SK-N-SH (cell line): Measurements from ENCODE around the gene ZC2HC1C. TPM values are rescaled to one million over a fixed set of nuclear protein-coding genes. Genes with fewer than 3 reads are reported as not detected.

Experiments used
- CTCF ChIA-PET: fragments of 300-600, 350-600 bp; formaldehyde crosslinking; extraction: SDS; loops from one replicate; lab custom pipeline; 2021; lab: Yijun Ruan, JAX
- POLR2A ChIA-PET: fragments of 350-600 bp; sonication (Branson Sonifier 250); formaldehyde crosslinking; extraction: SDS; loops from one replicate; lab custom pipeline; 2020; ENCODE audit warnings: antibody characterized with exemption, inconsistent platforms; lab: Yijun Ruan, JAX
- DNase-seq: peaks from one replicate; pipeline ENCODE4 v3.0.0; 2012
- H2AFZ ChIP-seq: fragments of 200-600 bp; sonication (generic); 2 replicates; pipeline ENCODE4 v1.8.1; 2016; ENCODE audit warnings: antibody characterized with exemption, mild to moderate bottlenecking, low read depth
- H3F3A ChIP-seq: fragments of 200-600 bp; sonication (generic); replicated peaks from 2 replicates; pipeline ENCODE3; 2016; ENCODE audit warnings: antibody characterized with exemption, mild to moderate bottlenecking; ENCODE audit not compliant: insufficient read depth
- H3K27ac ChIP-seq, 2 experiments: fragments of 200-500 bp in 1 of 2; fragments of 200-600 bp in 1 of 2; sonication (Bioruptor generic) in 1 of 2; sonication (generic), shearing (Covaris generic) in 1 of 2; 2 replicates each; pipeline versions ENCODE4 v1.5.1 to v1.6.1; 2014 to 2016; ENCODE audit warnings: low read depth in 2 of 2, inconsistent platforms in 1 of 2, low read length in 1 of 2, mild to moderate bottlenecking in 1 of 2, mixed read lengths in 1 of 2
- H3K27me3 ChIP-seq: fragments of 200-600 bp; sonication (generic), shearing (Covaris generic); 2 replicates; pipeline ENCODE4 v1.6.1; 2016; ENCODE audit warnings: mixed run types; ENCODE audit not compliant: insufficient read depth
- H3K36me3 ChIP-seq, 2 experiments: fragments of 200-500 bp in 1 of 2; fragments of 200-600 bp in 1 of 2; sonication (Bioruptor generic) in 1 of 2; sonication (generic) in 1 of 2; replicated peaks in 1 of 2; 2 replicates each; pipeline versions ENCODE3 to v1.5.1; 2014 to 2016; ENCODE audit warnings: low read length in 1 of 2, mild to moderate bottlenecking in 1 of 2; ENCODE audit not compliant: insufficient read depth in 2 of 2, control insufficient read depth in 1 of 2
- H3K4me1 ChIP-seq, 2 experiments: fragments of 200-500 bp in 1 of 2; fragments of 200-600 bp in 1 of 2; sonication (Bioruptor generic) in 1 of 2; sonication (generic), shearing (Covaris generic) in 1 of 2; 2 replicates each; pipeline versions ENCODE4 v1.5.1 to v1.6.1; 2014 to 2016; ENCODE audit warnings: low read depth in 1 of 2, low read length in 1 of 2, mixed run types in 1 of 2; ENCODE audit not compliant: insufficient read depth in 2 of 2, control insufficient read depth in 1 of 2
- H3K4me2 ChIP-seq: fragments of 200-600 bp; sonication (generic), shearing (Covaris generic); 2 replicates; pipeline ENCODE4 v1.6.1; 2017; ENCODE audit warnings: mixed run types
- H3K4me3 ChIP-seq, 2 experiments: fragments of 200-500 bp in 1 of 2; fragments of 200-600 bp in 1 of 2; sonication (Bioruptor generic) in 1 of 2; sonication (generic), shearing (Covaris generic) in 1 of 2; 2 replicates each; pipeline versions ENCODE4 v1.5.1 to v1.8.1; 2014 to 2016; ENCODE audit warnings: low read depth in 2 of 2, inconsistent platforms in 1 of 2, low read length in 1 of 2, mild to moderate bottlenecking in 1 of 2, mixed read lengths in 1 of 2, moderate library complexity in 1 of 2
- H3K79me2 ChIP-seq: fragments of 200-600 bp; sonication (generic); 2 replicates; pipeline ENCODE4 v1.8.1; 2017; ENCODE audit warnings: mild to moderate bottlenecking; ENCODE audit not compliant: insufficient read depth
- H3K9ac ChIP-seq: fragments of 200-600 bp; sonication (generic); 2 replicates; pipeline ENCODE4 v1.6.1; 2017; ENCODE audit warnings: mixed run types
- H3K9me2 ChIP-seq: fragments of 200-600 bp; sonication (generic); 2 replicates; pipeline ENCODE4 v1.6.1; 2017; ENCODE audit warnings: mixed run types
- H3K9me3 ChIP-seq: fragments of 200-600 bp; sonication (generic); 2 replicates; pipeline ENCODE4 v1.6.1; 2017; ENCODE audit warnings: mixed run types, mild to moderate bottlenecking, moderate library complexity
- H4K20me1 ChIP-seq: fragments of 200-600 bp; sonication (generic); 2 replicates; pipeline ENCODE4 v1.6.1; 2017; ENCODE audit warnings: mild to moderate bottlenecking, mixed run types; ENCODE audit not compliant: insufficient read depth
- ELF1 ChIP-seq: IDR thresholded peaks from 2 replicates; pipeline ENCODE4 v1.4.0; 2012
- FOXM1 ChIP-seq: IDR thresholded peaks from 2 replicates; pipeline ENCODE4 v1.4.0; 2012; ENCODE audit warnings: low read depth, mild to moderate bottlenecking
- MXI1 ChIP-seq: IDR thresholded peaks from 2 replicates; pipeline ENCODE4 v1.6.1; 2012; ENCODE audit warnings: mild to moderate bottlenecking, low read depth, low read length, improper control_type of control experiment
- NRF1 ChIP-seq: IDR thresholded peaks from 2 replicates; pipeline ENCODE4 v1.6.1; 2012; ENCODE audit warnings: low read depth, mild to moderate bottlenecking, low read length
- POLR2AphosphoS5 ChIP-seq: IDR thresholded peaks from 2 replicates; pipeline ENCODE4 v1.6.1; 2012; ENCODE audit warnings: low read depth, low read length
- RCOR1 ChIP-seq: fragments of 150-350 bp; IDR thresholded peaks from 2 replicates; pipeline ENCODE4 v1.6.1; 2017; ENCODE audit warnings: antibody characterized with exemption, low read length
- TAF1 ChIP-seq: IDR thresholded peaks from 2 replicates; pipeline ENCODE4 v1.6.1; 2012; ENCODE audit warnings: low read depth, mild to moderate bottlenecking, low read length, moderate library complexity, borderline replicate concordance
- TEAD4 ChIP-seq: IDR thresholded peaks from 2 replicates; pipeline ENCODE4 v1.4.0; 2012; ENCODE audit warnings: mild to moderate bottlenecking, borderline replicate concordance; ENCODE audit not compliant: insufficient read depth
- WGBS: methylation state at CpG from one replicate; pipeline ENCODE4 v1.1.6; 2017; ENCODE audit warnings: low lambda C conversion rate; 5-methylcytosine and 5-hydroxymethylcytosine counted together
- polyA plus RNA-seq, 3 experiments: library from polyadenylated mRNA; depleted of rRNA; stranded (reverse); fragments of >200 nt; gene quantifications; 2 replicates each; pipeline ENCODE4 v1.2.3, GENCODE V29; 2012
- TF ChIP-seq, protein P1 (sequence below): fragments of 150-350 bp; IDR thresholded peaks from 2 replicates; pipeline ENCODE4 v1.6.1; 2016; ENCODE audit warnings: mild to moderate bottlenecking, low read depth, low read length
- TF ChIP-seq, protein P2 (sequence below): fragments of 150-350 bp; IDR thresholded peaks from 2 replicates; pipeline ENCODE4 v1.6.1; 2017; ENCODE audit warnings: antibody characterized with exemption, low read length, low read depth, borderline replicate concordance
- TF ChIP-seq, protein P3 (sequence below): IDR thresholded peaks from 2 replicates; pipeline ENCODE4 v1.4.0; 2012; ENCODE audit warnings: low read depth, borderline replicate concordance
- TF ChIP-seq, protein P4 (sequence below): IDR thresholded peaks from 2 replicates; pipeline ENCODE4; 2012

Gene ZC2HC1C
- polyA plus RNA-seq, 1 of the 3 experiments (the other 2 are of a cell fraction), result 1.2 TPM

DNA sequence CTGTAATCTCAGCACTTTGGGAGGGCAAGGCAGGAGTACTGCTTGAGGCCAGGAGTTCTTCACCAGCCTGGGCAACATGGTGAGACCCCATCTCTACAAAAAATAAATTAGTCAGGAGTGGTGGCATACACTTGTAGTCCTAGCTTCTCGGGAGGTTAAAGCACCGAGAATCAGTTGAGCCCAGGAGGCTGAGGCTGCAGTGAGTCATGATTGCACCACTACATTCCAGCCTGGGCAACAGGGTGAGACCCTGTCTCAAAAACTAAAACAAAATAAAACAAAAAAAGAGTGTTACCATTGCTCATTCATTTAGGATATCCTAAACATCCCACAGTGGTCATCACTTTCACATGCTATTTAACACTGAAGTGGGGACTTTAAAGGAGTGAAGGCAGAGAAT is 49.6 kb downstream of the ZC2HC1C start:
- Histone ChIP-seq H3K27ac (no peak overlapping the region), H3K9me2 (no peaks in the 10 kb centered on the region), H3K27me3 (no peaks in the 10 kb centered on the region), H3K79me2 (no peaks in the 10 kb centered on the region), H3K4me3 (no peak overlapping the region), H3K4me2 (no peak overlapping the region), H3F3A (peaks cover 7% of the 10 kb centered on the region), H3K4me1 (no peaks in the 10 kb centered on the region), H3K36me3 (peaks cover 49 to 64% of the 10 kb centered on the region in 2 experiments), H3K9ac (no peak overlapping the region), H3K9me3 (no peaks in the 10 kb centered on the region), H2AFZ (no peak overlapping the region), H4K20me1 (no peaks in the 10 kb centered on the region)
- TF ChIP-seq, protein P1, sequence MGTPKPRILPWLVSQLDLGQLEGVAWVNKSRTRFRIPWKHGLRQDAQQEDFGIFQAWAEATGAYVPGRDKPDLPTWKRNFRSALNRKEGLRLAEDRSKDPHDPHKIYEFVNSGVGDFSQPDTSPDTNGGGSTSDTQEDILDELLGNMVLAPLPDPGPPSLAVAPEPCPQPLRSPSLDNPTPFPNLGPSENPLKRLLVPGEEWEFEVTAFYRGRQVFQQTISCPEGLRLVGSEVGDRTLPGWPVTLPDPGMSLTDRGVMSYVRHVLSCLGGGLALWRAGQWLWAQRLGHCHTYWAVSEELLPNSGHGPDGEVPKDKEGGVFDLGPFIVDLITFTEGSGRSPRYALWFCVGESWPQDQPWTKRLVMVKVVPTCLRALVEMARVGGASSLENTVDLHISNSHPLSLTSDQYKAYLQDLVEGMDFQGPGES, result no peak
- no peak for TF ChIP-seq NRF1
- no peak for TF ChIP-seq MXI1
- TF ChIP-seq TEAD4, result no peak
- no peak for TF ChIP-seq POLR2AphosphoS5
- TF ChIP-seq FOXM1, result no peak
- no peak for TF ChIP-seq RCOR1
- TF ChIP-seq, protein P2, sequence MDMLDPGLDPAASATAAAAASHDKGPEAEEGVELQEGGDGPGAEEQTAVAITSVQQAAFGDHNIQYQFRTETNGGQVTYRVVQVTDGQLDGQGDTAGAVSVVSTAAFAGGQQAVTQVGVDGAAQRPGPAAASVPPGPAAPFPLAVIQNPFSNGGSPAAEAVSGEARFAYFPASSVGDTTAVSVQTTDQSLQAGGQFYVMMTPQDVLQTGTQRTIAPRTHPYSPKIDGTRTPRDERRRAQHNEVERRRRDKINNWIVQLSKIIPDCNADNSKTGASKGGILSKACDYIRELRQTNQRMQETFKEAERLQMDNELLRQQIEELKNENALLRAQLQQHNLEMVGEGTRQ, result no peak
- TF ChIP-seq, protein P3, sequence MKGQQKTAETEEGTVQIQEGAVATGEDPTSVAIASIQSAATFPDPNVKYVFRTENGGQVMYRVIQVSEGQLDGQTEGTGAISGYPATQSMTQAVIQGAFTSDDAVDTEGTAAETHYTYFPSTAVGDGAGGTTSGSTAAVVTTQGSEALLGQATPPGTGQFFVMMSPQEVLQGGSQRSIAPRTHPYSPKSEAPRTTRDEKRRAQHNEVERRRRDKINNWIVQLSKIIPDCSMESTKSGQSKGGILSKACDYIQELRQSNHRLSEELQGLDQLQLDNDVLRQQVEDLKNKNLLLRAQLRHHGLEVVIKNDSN, result no peak
- TF ChIP-seq, protein P4, sequence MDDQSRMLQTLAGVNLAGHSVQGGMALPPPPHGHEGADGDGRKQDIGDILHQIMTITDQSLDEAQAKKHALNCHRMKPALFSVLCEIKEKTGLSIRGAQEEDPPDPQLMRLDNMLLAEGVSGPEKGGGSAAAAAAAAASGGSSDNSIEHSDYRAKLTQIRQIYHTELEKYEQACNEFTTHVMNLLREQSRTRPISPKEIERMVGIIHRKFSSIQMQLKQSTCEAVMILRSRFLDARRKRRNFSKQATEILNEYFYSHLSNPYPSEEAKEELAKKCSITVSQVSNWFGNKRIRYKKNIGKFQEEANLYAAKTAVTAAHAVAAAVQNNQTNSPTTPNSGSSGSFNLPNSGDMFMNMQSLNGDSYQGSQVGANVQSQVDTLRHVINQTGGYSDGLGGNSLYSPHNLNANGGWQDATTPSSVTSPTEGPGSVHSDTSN, result no peak
- POLR2A ChIA-PET, result no interaction called here
- CTCF ChIA-PET, result interaction anchor here (0.6 kb wide), 1 partner anchor 47 kb away, joined by 3 read pairs; no protein-coding TSS in a partner anchor
- WGBS, result 83% methylated on average over 2 of the region's 2 CpGs
- no peak for DNase-seq

DNA sequence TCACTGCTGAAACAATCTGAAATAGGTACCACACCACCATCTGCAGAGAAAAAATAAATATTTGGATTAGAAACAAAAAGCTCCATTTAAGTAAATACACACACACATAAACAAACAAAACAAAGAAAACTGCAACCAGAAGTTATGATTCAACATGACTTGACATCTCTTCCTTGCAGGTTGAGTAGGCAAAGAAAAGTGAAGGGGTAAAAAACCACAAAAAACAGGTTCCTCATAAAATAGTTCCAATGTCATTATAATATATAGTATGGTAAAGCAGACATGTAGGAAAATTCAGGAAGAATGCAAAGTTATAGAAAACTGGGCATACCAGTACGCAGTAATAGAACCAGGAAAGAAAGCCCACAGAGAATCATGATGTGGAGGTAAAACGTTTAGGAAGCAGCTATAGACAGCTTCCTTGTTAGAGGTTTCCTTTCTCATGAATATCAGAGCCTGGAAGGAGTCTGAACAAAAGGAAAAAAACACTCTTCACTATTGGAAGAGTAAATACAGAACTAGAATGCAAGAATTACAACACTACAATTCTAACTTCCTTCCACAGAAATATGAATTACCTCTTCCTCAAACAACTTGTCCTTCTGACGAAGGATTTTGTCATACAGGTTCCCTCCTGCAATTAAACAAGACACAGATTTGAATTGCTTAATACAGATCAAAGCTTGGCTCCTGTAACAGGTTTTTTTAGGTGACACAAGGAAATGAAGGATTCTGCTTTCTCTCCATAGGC is 51.3 kb downstream of the ZC2HC1C start:
- H3K9ac ChIP-seq, result no peak overlapping the region
- H3K4me3 ChIP-seq, result no peak overlapping the region
- H3K79me2 ChIP-seq, result peaks cover 11% of the 10 kb centered on the region
- H2AFZ ChIP-seq, result no peak overlapping the region
- no peak for DNase-seq
- H3K27ac ChIP-seq, result no peak overlapping the region
- WGBS, result 76% methylated on average over 3 of the region's 3 CpGs
- H3K4me1 ChIP-seq, result peaks cover 3 to 5% of the 10 kb centered on the region in 2 experiments; a peak in 3 of 4 replicates
- no peaks in the 10 kb centered on the region for H3K9me3 ChIP-seq
- no peak overlapping the region for H3K4me2 ChIP-seq
- POLR2A ChIA-PET, result no interaction called here
- no peaks in the 10 kb centered on the region for H3K27me3 ChIP-seq
- H4K20me1 ChIP-seq, result no peaks in the 10 kb centered on the region
- H3K36me3 ChIP-seq, result peaks cover 38 to 54% of the 10 kb centered on the region in 2 experiments
- H3K9me2 ChIP-seq, result no peaks in the 10 kb centered on the region
- TF ChIP-seq, protein P1, result no peak
- TF ChIP-seq ELF1 (no peak), TAF1 (no peak)
- CTCF ChIA-PET, result interaction anchor here (1.1 to 11.6 kb wide), 4 partner anchors 32 to 180 kb away, joined by 3 to 237 read pairs (median 4); no protein-coding TSS in a partner anchor
- H3F3A ChIP-seq, result peaks cover 18% of the 10 kb centered on the region
